ENCODE data around the gene RNASE8.
"Not testable (repeated sequence)": the region's sequence is repeated elsewhere in the genome, so short reads cannot be mapped to it uniquely, and the experiment has no call there.

RNASE8 gene

GRCh38 chr14:21030531-21030930 lies 27.1 kb upstream of the RNASE8 start:
- no peak for DNase-seq

- no peak for DNase-seq
These were observed 25.1 kb upstream of the RNASE8 start for GRCh38 chr14:21032326-21033132.

DNA sequence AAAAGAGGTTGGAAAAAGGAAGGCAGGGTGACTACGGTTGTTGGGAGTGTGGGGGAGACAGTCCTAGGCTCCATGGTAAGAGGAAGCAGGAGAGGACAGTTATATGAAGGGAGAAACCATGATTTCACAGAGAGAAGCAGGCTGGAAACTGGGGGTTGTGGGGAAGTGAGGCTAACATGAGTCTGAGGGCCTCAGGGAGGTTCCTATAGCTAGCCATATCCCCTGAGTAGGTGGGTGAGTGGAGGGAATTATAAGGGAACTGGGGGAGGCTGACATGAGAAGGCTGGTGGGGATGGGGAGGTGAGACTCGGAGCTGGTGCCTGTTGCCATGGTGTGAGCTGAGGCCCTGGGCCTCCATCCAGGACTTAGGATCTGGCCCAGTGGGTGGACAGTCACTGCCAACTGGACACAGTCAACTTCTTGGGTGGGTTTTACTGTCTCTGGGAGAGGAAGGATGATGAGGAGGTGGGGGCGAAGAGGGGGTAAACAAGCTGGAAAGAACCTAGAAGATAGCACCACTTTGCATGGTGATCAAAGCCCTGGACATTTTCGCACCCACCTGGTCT lies 24.4 kb upstream of the RNASE8 start:
- DNase-seq: no peak

DNA sequence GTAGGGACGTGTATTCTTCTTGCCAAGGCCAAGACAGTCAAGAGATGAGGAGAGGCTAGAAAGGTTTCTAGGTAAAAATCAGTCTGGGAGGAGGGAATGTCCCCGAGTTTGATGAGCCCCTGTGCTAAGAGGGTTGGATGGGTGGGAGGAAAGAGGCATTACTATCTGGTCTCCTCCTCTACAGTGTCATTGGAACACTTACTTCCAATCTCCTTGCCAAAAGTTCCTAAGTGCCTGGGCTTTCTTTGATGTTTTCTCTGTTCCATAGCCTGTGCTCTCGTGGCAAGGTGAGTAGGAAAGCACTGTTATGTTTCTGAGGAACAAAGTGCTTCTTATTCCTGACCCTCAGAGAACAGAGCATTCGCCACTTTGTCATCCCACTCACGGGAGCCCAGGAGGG lies 22.9 kb upstream of the RNASE8 start, which contains the start of gene RNASE13:
Gene RNASE13, minus strand, starts transcription at position 101 of the 400 bp plus-strand sequence. CDS start 519 bp downstream, outside the sequence.
- no peak for DNase-seq

- DNase-seq: no peak
These were observed 20.9 kb upstream of the RNASE8 start for GRCh38 chr14:21036751-21037150.

- DNase-seq: no peak
These were observed 20.5 kb upstream of the RNASE8 start for GRCh38 chr14:21037156-21037555.

DNA sequence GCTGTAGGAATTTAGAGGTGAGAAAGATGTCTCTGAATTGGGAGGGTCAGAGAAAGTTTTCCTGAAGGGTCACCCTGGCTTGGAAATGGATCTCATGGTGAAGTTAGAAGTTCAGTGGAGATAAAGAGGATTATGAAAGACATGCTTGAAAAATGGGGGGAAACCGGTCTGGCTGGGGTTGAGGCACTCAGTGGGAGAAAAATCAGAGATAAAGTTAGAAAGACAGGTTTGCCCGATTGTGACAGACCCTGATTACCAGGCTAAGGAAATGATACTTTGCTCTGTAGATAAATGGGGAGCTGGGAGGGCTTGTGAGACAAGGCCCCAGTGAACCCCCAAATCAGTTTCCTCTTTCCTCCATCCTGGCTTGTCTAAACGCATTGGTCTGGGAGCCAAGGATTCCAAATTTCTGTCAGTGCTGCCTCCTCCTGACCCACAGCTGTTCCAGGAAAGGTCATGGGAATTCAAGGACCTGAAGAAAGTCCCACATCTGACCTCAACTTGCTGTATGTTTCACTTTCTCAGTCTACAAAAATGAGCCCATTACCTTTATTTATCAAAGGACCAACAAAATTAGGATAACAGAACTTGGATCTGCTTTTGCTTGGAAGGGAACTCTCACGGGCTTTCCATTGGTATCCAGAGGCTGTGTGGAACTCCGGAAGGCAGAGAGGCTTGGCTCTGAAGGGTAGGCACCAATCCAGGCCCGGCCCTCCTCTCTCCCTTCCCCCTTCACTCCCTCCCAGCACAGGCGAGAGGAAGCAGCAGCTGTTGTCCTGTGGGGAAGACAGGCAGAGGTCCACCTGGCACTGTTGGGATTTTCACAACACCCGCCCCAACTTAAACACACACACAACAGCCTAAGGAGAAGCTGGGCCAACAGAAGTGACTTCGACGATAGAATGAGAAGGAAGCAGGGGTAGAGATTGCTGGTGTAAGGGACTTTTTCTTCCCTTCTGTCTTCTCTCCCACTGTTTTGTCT lies 18.9 kb upstream of the RNASE8 start:
- DNase-seq: no peak

GRCh38 chr14:21039585-21040369 lies 17.8 kb upstream of the RNASE8 start:
- DNase-seq: no peak

DNA sequence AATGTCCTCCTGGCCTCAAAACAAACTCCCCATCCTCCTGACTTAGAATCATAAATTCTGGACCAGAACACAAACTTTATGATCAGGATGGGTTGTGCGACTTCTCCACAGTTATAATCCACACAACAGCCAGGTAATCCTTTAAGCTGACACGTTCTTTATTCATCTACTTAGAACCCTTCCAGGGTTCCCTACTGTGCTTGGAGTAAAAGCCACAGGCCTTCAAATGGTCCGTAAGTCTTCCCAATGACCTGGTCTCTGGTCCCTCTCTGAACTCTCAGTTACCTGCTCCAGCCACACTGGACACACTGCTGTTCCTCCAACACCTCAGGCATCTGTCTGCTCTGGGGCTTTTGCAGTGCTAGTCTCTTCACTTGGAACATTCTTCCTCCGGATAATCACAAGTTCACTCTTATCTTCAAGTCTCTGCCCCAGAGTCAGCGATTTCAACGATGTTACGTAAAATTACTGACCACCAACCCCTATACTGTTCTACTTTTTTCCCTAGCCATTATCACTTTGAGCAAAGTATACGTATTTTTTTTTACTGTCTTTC lies 17.2 kb upstream of the RNASE8 start:
- DNase-seq: no peak

- not testable (repeated sequence) for DNase-seq
These were observed 16.7 kb upstream of the RNASE8 start for GRCh38 chr14:21040941-21041340.

DNA sequence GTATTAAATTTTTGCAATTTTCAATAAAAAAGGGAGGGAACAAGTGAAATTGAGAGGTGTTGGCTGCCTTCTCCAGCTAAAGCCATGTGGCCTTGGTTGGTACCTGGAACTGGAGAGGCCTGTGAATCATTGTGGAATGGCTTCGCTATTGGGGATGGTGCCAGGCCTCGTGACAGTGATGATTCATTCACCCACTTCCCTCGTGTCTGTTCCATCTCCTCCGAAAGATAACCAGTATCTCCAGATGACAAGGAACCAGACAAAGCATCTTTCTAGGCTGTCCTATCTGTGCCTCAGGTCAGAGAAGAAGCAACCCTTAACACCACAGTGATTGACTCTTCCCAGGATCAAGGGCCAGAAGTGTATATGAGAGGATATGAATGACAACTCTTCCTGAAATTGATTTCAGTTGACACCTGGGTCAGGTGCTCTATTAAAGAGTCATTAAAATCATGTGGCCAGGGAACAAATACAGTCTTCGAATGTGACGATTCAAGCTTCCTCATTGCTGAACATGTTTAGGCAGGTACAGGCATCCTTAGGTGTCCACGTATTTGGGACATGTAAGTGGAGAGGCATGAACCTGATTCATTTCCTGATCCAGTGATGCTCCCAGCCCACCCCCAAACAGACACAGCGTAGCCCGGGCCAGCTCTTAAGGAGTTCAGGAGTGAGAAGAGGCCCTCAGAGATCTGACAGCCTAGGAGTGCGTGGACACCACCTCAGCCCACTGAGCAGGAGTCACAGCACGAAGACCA lies 15.8 kb upstream of the RNASE8 start, which contains the start of gene RNASE7:
Gene RNASE7, plus strand, starts transcription at position 687 of the 758 bp plus-strand sequence. CDS start 631 bp downstream, outside the sequence.
- DNase-seq: no peak

DNA sequence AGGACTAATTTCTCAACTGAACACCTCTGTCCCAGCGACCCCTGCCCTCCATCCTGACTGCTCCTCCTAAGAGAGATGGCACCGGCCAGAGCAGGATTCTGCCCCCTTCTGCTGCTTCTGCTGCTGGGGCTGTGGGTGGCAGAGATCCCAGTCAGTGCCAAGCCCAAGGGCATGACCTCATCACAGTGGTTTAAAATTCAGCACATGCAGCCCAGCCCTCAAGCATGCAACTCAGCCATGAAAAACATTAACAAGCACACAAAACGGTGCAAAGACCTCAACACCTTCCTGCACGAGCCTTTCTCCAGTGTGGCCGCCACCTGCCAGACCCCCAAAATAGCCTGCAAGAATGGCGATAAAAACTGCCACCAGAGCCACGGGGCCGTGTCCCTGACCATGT lies 14.7 kb upstream of the RNASE8 start:
- DNase-seq: no peak

DNA sequence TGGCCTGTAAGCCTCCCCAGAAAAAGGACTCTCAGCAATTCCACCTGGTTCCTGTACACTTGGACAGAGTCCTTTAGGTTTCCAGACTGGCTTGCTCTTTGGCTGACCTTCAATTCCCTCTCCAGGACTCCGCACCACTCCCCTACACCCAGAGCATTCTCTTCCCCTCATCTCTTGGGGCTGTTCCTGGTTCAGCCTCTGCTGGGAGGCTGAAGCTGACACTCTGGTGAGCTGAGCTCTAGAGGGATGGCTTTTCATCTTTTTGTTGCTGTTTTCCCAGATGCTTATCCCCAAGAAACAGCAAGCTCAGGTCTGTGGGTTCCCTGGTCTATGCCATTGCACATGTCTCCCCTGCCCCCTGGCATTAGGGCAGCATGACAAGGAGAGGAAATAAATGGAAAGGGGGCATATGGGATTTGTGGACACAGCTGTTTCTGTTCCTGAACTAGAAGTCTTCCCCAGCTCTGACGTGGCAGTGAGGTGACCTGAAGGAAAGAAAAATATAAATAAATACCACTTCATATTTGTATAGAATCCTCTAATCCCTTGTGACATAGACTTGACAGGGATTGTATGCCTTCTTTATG lies 14.1 kb upstream of the RNASE8 start:
- no peak for DNase-seq

DNA sequence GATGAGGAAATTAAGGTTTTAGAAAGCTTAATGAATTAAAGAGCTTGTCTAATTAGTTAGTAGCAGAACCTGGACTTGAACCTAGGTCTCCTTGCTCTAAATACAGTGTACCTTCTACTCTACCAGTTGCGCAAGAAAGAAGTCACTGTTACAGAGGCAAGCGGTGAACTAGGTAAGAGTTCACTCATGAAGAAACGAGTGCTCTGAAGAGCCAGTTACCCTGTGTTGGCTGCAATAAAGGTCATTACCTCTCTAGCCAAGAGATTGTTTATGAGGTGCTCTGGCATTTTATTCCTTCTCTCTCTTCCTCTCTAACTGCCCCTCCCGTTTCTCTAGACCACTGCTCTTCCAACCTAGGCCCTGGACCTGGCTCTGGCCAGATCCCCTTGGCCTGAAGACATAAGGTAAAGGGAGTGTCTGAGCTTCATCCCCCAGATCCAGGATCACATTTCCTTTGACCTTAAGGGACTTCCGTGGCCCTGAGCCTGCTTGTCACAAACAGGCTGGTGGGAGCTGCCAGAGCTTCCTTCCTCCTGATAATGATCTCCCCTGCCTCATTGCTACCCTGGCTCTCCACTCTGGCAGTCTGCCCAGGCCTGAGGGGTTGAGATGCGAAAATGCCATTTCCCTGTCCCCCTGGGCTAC lies 13.5 kb upstream of the RNASE8 start:
- DNase-seq: no peak

DNA sequence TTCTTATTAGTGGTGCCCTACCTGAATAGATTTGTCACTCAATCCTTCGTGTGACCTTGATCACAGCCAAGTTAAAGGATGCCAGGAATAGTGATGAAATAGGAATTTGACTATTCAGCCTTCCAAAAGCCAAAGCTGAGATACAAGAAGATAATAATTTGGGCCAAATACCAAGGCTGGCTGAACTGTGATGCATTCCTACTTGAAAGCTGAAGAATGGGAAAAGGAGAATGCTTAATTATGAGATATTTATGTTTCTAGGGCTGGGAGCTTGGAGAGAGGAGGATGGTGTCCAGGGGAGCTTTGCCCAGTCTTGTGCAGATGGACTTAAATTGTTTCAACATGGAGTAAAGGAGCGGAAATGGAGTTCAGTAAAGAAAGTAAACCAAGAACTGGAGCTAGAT lies 10.2 kb upstream of the RNASE8 start:
- no peak for DNase-seq

DNA sequence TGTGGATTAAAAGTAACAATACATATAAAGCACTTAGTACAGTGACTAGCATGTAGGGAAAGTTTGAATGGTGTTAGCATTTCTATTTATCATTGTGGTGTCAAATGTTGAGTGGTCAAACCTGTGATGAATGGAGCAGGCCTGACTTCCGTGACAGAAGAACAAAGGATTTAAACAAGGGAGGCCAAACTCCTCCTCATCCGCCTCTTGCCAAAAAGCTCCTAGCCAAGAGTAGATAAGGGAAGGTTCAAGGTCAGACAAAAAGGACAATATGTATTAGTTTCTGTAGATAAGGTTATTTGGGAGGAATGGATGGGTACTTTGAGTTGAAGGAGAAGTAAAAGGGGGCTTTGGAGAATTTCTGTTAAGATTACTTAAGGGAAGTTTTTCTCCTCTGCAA lies 9.0 kb upstream of the RNASE8 start:
- no peak for DNase-seq

DNA sequence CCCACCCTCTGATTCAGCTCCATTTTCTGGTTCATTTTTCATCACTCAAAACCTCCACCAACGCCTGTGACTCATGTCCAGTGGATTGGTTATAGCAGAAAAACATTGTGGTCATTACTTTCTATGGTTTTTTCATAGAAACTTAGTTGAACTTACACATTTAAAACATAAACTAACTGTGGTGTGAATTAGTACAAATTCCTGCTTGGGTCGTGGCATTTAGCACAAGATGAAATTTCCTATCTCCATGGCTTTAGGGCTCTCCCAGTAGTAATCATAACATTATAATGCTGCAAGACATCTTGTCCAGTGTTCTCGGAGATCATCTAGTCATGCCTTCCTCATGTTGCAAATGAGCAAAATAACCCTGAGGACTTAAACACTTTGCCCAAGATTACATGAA lies 8.3 kb upstream of the RNASE8 start:
- no peak for DNase-seq

- no peak for DNase-seq
These were observed 7.0 kb upstream of the RNASE8 start for GRCh38 chr14:21050597-21050996.

DNA sequence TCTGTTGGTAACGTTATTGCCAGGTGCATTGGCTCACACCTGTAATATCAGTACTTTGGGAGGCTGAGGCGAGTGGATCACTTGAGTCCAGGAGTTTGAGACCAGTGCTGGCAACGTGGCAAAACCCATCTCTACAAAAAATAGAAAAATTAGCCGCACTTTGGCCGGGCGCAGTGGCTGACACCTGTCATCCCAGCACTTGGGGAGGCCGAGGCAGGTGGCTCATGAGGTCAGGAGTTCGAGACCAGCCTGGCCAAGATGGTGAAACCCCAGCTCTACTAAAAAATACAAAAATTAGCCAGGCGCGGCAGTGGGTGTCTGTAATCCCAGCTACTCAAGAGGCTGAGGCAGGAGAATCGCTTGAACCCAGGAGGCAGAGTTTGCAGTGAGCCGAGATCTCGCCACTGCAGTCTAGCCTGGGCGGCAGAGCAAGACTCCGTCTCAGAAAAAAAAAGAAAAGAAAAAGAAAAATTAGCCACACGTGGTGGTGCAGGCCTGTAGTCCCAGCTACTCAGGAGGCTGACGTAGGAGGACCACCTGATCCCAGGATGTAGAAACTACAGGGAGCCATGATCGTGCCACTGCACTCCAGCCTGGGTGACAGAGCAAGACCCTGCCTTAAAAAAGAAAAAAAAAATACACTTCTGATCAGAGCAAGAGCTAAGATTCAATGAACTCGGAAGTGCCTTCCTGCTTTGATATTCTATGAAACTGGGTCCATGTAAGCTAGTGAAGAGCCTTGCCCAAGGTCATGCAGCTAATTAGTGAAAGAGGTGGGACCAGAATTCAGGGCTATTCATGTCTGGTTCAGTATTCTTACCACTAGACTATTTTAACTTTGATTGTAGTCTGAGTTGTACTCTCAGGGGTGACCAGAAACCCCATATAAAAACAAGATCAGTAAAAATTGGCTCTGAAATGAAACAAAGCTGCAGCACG lies 4.2 kb upstream of the RNASE8 start:
- no peak for DNase-seq

All from NK-92 treated with Interleukin-12 subunit alpha and Interleukin-12 subunit beta, amount 100 ng/mL, for 24 hours (cell line).